ENCODE measurements around the gene RBM23. TPM values are rescaled to one million over a fixed set of nuclear protein-coding genes. Genes with fewer than 3 reads are reported as not detected.
A peak's percentile ranks its signal among the peaks of the same experiment; 100 is the strongest.
"Not testable (repeated sequence)": the region's sequence is repeated elsewhere in the genome, so short reads cannot be mapped to it uniquely, and the experiment has no call there.

The RBM23 gene
- total and polyA plus RNA-seq, 10 of the 15 experiments (the other 5 are each of a cell fraction or from before 2014, with no cell fraction given) = 54.0 to 72.6 (median 61.3) TPM

GRCh38 chr14:22955702-22956569 is 37.0 kb upstream of the RBM23 start (continued):
- peak; percentile 5; the same call in 1 of the 2 replicates for TF ChIP-seq HCFC1 (IDR thresholded peaks at IDR 0.05; ENCODE audit: low read length)
- TF ChIP-seq BHLHE40 (IDR thresholded peaks at IDR 0.05; ENCODE audit: borderline replicate concordance in 1 of 2, low read depth in 2 of 2, low read length in 1 of 2) = peak in 1 of 2 experiments; percentile 61; a peak in 2 of 4 replicates
- no peak for TF ChIP-seq KAT2A (conservative IDR thresholded peaks at IDR 0.05; ENCODE audit: control insufficient read depth, low read depth, low read length)
- TF ChIP-seq FOXK2 (IDR thresholded peaks at IDR 0.05) = 0 out of 2 replicates have a peak, but pooled peaks have one; percentile 10

GRCh38 chr14:22952418-22952817 is 33.5 kb upstream of the RBM23 start:
- TF ChIP-seq POLR2A (IDR thresholded peaks at IDR 0.05; ENCODE audit: low read depth, low read length) (no peak), MAX (IDR thresholded peaks at IDR 0.05; ENCODE audit: low read depth, low read length) (no peak), SUPT20H (IDR thresholded peaks at IDR 0.05; ENCODE audit: borderline replicate concordance, control insufficient read depth, low read depth, low read length) (no peak), ZBTB11 (CRISPR knock-in tag; IDR thresholded peaks at IDR 0.05) (no peak), SIN3A (IDR thresholded peaks at IDR 0.05; ENCODE audit: low read depth, low read length) (no peak), TAF1 (IDR thresholded peaks at IDR 0.05; ENCODE audit: borderline replicate concordance, low read depth, low read length) (no peak)
- H4K20me1 ChIP-seq (ENCODE audit: control insufficient read depth, insufficient read depth) = no peaks in the 10 kb centered on the region
- FAIRE-seq (no peak), ATAC-seq (no peak), DNase-seq (ENCODE audit: low read depth, low spot score) (no peak)
- H3K27ac ChIP-seq (ENCODE audit: control insufficient read depth, insufficient read depth) = no peak overlapping the region
- no peaks in the 10 kb centered on the region for H3K9me3 ChIP-seq (replicated peaks; ENCODE audit: control insufficient read depth, insufficient read depth, low read length)
- H3K79me2 ChIP-seq (ENCODE audit: control insufficient read depth, insufficient read depth, low read length) = peaks cover 8% of the 10 kb centered on the region
- intact Hi-C loops (cut with micrococcal nuclease; ENCODE audit: unreplicated experiment) (no loop called here), in situ Hi-C loops (cut with MboI) (no loop called here)
- no peak overlapping the region for H3K9ac ChIP-seq (ENCODE audit: control insufficient read depth, insufficient read depth, low read length)
- H3K4me1 ChIP-seq (ENCODE audit: control insufficient read depth, insufficient read depth, low read length) = no peaks in the 10 kb centered on the region
- 45% methylated on average over 1 of the region's 1 CpG for WGBS (ENCODE audit: insufficient coverage, insufficient replicate concordance, low lambda C conversion rate, missing lambda C conversion rate)
- POLR2A ChIA-PET = interaction anchor here (0.6 kb wide), 1 partner anchor 128 kb away, joined by 3 read pairs; no protein-coding TSS in a partner anchor
- SMC1A ChIA-PET (ENCODE audit: uncharacterized antibody, unreplicated experiment) = no interaction called here
- no peak overlapping the region for H2AFZ ChIP-seq (ENCODE audit: control insufficient read depth, low read depth, low read length)
- no TSS peak for BruUV-seq (replicated peaks)
- H3K4me2 ChIP-seq (ENCODE audit: control insufficient read depth, insufficient read depth) = no peak overlapping the region
- CTCF ChIA-PET = interaction anchor here (1.2 to 5.6 kb wide), 4 partner anchors 22 to 657 kb away, joined by 3 to 56 read pairs (median 8); partner anchors contain the start of gene PRMT5
- no peaks in the 10 kb centered on the region for H3K27me3 ChIP-seq (replicated peaks in 1 of 2; ENCODE audit: control insufficient read depth in 2 of 2, insufficient read depth in 2 of 2, low read length in 1 of 2)
- H3K36me3 ChIP-seq (ENCODE audit: control insufficient read depth in 2 of 2, insufficient read depth in 2 of 2, low read length in 1 of 2) = peaks cover 0 to 9% of the 10 kb centered on the region in 2 experiments; a peak in 3 of 4 replicates
- H3K4me3 ChIP-seq = no peak overlapping the region
- RAD21 ChIA-PET (ENCODE audit: unreplicated experiment) = interaction anchor here (1.1 kb wide), 1 partner anchor 31 kb away, joined by 3 read pairs; no protein-coding TSS in a partner anchor

GRCh38 chr14:22951795-22952194 is 32.8 kb upstream of the RBM23 start:
- ATAC-seq; in situ Hi-C loops (cut with MboI); POLR2A ChIA-PET; H3K27ac ChIP-seq (ENCODE audit: control insufficient read depth, insufficient read depth); BruUV-seq (replicated peaks); intact Hi-C loops (cut with micrococcal nuclease; ENCODE audit: unreplicated experiment); FAIRE-seq; H3K79me2 ChIP-seq (ENCODE audit: control insufficient read depth, insufficient read depth, low read length); H4K20me1 ChIP-seq (ENCODE audit: control insufficient read depth, insufficient read depth); H3K4me1 ChIP-seq (ENCODE audit: control insufficient read depth, insufficient read depth, low read length); H3K9ac ChIP-seq (ENCODE audit: control insufficient read depth, insufficient read depth, low read length); H3K9me3 ChIP-seq (replicated peaks; ENCODE audit: control insufficient read depth, insufficient read depth, low read length); DNase-seq (ENCODE audit: low read depth, low spot score); H3K4me3 ChIP-seq; H3K27me3 ChIP-seq (replicated peaks in 1 of 2; ENCODE audit: control insufficient read depth in 2 of 2, insufficient read depth in 2 of 2, low read length in 1 of 2); H3K4me2 ChIP-seq (ENCODE audit: control insufficient read depth, insufficient read depth); H2AFZ ChIP-seq (ENCODE audit: control insufficient read depth, low read depth, low read length): not testable (repeated sequence)
- SMC1A ChIA-PET (ENCODE audit: uncharacterized antibody, unreplicated experiment) = interaction anchor here (0.8 to 1.7 kb wide), 3 partner anchors 11 to 22 kb away, joined by 3 to 4 read pairs (median 3); partner anchors contain the start of gene PRMT5
- 94% methylated on average over 8 of the region's 8 CpGs for WGBS (ENCODE audit: insufficient coverage, insufficient replicate concordance, low lambda C conversion rate, missing lambda C conversion rate)
- H3K36me3 ChIP-seq (ENCODE audit: control insufficient read depth in 2 of 2, insufficient read depth in 2 of 2, low read length in 1 of 2) = peaks cover 0 to 14% of the 10 kb centered on the region in 2 experiments; a peak in 3 of 4 replicates
- RAD21 ChIA-PET (ENCODE audit: unreplicated experiment) = interaction anchor here (0.7 to 1.1 kb wide), 2 partner anchors 32 to 57 kb away, joined by 3 read pairs; no protein-coding TSS in a partner anchor
- CTCF ChIA-PET = interaction anchor here (1.4 to 2.9 kb wide), 3 partner anchors 22 to 117 kb away, joined by 3 to 8 read pairs (median 7); partner anchors contain the start of gene PRMT5

All from GM12878 (cell line).